ENCODE measurements around the gene FILIP1.
"Not testable (repeated sequence)": the region's sequence is repeated elsewhere in the genome, so short reads cannot be mapped to it uniquely, and the experiment has no call there.

The FILIP1 gene

GRCh38 chr6:75410564-75410963, 83.0 kb downstream of the FILIP1 start:
- not testable (repeated sequence) for H2AFZ ChIP-seq (ENCODE audit: low read depth, low read length); H3K36me3 ChIP-seq (ENCODE audit: control insufficient read depth in 1 of 2, insufficient read depth in 2 of 2, low read depth in 1 of 2, low read length in 2 of 2); H3K9me3 ChIP-seq (ENCODE audit: control insufficient read depth, low read length); H3K27me3 ChIP-seq (ENCODE audit: control insufficient read depth in 1 of 2, insufficient read depth in 1 of 2, low read length in 2 of 2); H3K14ac ChIP-seq (ENCODE audit: low read length in 2 of 2); H3K4me3 ChIP-seq (ENCODE audit: insufficient read depth in 1 of 2, low read depth in 1 of 2, low read length in 2 of 2); H3K79me1 ChIP-seq (replicated peaks; ENCODE audit: low read length, poor library complexity, severe bottlenecking); H3K9ac ChIP-seq (ENCODE audit: low read length); H2BK15ac ChIP-seq (ENCODE audit: low read depth, poor library complexity, severe bottlenecking); H2BK120ac ChIP-seq (ENCODE audit: low read depth, low read length); H3K4me1 ChIP-seq (ENCODE audit: control insufficient read depth, insufficient read depth, low read depth, low read length); H2BK12ac ChIP-seq (ENCODE audit: low read length in 2 of 2); H3K23ac ChIP-seq (ENCODE audit: low read length in 2 of 2); H3K18ac ChIP-seq (ENCODE audit: low read depth in 1 of 2, low read length in 2 of 2); DNase-seq; H3K4ac ChIP-seq (ENCODE audit: low read depth in 1 of 2, low read length in 2 of 2); H3K4me2 ChIP-seq (ENCODE audit: low read length, poor library complexity, severe bottlenecking); H4K91ac ChIP-seq (ENCODE audit: low read length); H4K8ac ChIP-seq (ENCODE audit: low read length)
- WGBS: 100% methylated on average over 1 of the region's 2 CpGs
- peak overlapping the region; percentile 80 for H2BK5ac ChIP-seq (ENCODE audit: low read depth, low read length, poor library complexity, severe bottlenecking)
- H3K27ac ChIP-seq (ENCODE audit: low read length, poor library complexity, severe bottlenecking): peak overlapping the region; percentile 95
- H2AK5ac ChIP-seq (ENCODE audit: low read length, severe bottlenecking): peak overlapping the region; percentile 61

- Histone ChIP-seq H3K9me3 (ENCODE audit: control insufficient read depth, low read length) (no peaks in the 10 kb centered on the region), H3K79me1 (replicated peaks; ENCODE audit: low read length, poor library complexity, severe bottlenecking) (peaks cover 6% of the 10 kb centered on the region), H2BK120ac (ENCODE audit: low read depth, low read length) (no peak overlapping the region), H3K23ac (ENCODE audit: low read length in 2 of 2) (no peak overlapping the region), H3K36me3 (ENCODE audit: control insufficient read depth in 1 of 2, insufficient read depth in 2 of 2, low read depth in 1 of 2, low read length in 2 of 2) (no peaks in the 10 kb centered on the region), H2AK5ac (ENCODE audit: low read length, severe bottlenecking) (no peak overlapping the region), H3K4me3 (ENCODE audit: insufficient read depth in 1 of 2, low read depth in 1 of 2, low read length in 2 of 2) (no peak overlapping the region), H3K4me1 (ENCODE audit: control insufficient read depth, insufficient read depth, low read depth, low read length) (peaks cover 5% of the 10 kb centered on the region), H2BK15ac (ENCODE audit: low read depth, poor library complexity, severe bottlenecking) (no peak overlapping the region), H3K18ac (ENCODE audit: low read depth in 1 of 2, low read length in 2 of 2) (no peak overlapping the region), H3K27ac (ENCODE audit: low read length, poor library complexity, severe bottlenecking) (peak overlapping the region; percentile 95), H2BK12ac (ENCODE audit: low read length in 2 of 2) (no peak overlapping the region), H3K9ac (ENCODE audit: low read length) (no peak overlapping the region), H2BK5ac (ENCODE audit: low read depth, low read length, poor library complexity, severe bottlenecking) (peak overlapping the region; percentile 66), H4K91ac (ENCODE audit: low read length) (no peak overlapping the region), H3K27me3 (ENCODE audit: control insufficient read depth in 1 of 2, insufficient read depth in 1 of 2, low read length in 2 of 2) (no peaks in the 10 kb centered on the region), H4K8ac (ENCODE audit: low read length) (no peak overlapping the region), H3K4ac (ENCODE audit: low read depth in 1 of 2, low read length in 2 of 2) (no peak overlapping the region), H2AFZ (ENCODE audit: low read depth, low read length) (no peak overlapping the region), H3K14ac (ENCODE audit: low read length in 2 of 2) (no peak overlapping the region), H3K4me2 (ENCODE audit: low read length, poor library complexity, severe bottlenecking) (no peak overlapping the region)
- no peak for DNase-seq
These were observed 83.7 kb downstream of the FILIP1 start for GRCh38 chr6:75409928-75410327.

- 100% methylated on average over 1 of the region's 3 CpGs for WGBS
- H3K4me3 ChIP-seq (ENCODE audit: insufficient read depth in 1 of 2, low read depth in 1 of 2, low read length in 2 of 2): no peak overlapping the region
These were observed 84.3 kb downstream of the FILIP1 start for GRCh38 chr6:75409286-75409685.

GRCh38 chr6:75403563-75404080, 90.0 kb downstream of the FILIP1 start:
- no peaks in the 10 kb centered on the region for H3K36me3 ChIP-seq (ENCODE audit: control insufficient read depth in 1 of 2, insufficient read depth in 2 of 2, low read depth in 1 of 2, low read length in 2 of 2)
- no peak overlapping the region for H3K4me2 ChIP-seq (ENCODE audit: low read length, poor library complexity, severe bottlenecking)
- no peak overlapping the region for H2AFZ ChIP-seq (ENCODE audit: low read depth, low read length)
- H3K23ac ChIP-seq (ENCODE audit: low read length in 2 of 2): no peak overlapping the region
- no peak overlapping the region for H3K4me3 ChIP-seq (ENCODE audit: insufficient read depth in 1 of 2, low read depth in 1 of 2, low read length in 2 of 2)
- no peak for DNase-seq
- no peak overlapping the region for H4K8ac ChIP-seq (ENCODE audit: low read length)
- no peak overlapping the region for H2BK12ac ChIP-seq (ENCODE audit: low read length in 2 of 2)
- no peak overlapping the region for H2BK15ac ChIP-seq (ENCODE audit: low read depth, poor library complexity, severe bottlenecking)
- H3K9ac ChIP-seq (ENCODE audit: low read length): no peak overlapping the region
- 90% methylated on average over 2 of the region's 3 CpGs for WGBS
- H3K14ac ChIP-seq (ENCODE audit: low read length in 2 of 2): no peak overlapping the region
- H3K79me1 ChIP-seq (replicated peaks; ENCODE audit: low read length, poor library complexity, severe bottlenecking): peaks cover 10% of the 10 kb centered on the region
- no peak overlapping the region for H2BK5ac ChIP-seq (ENCODE audit: low read depth, low read length, poor library complexity, severe bottlenecking)
- H3K9me3 ChIP-seq (ENCODE audit: control insufficient read depth, low read length): no peaks in the 10 kb centered on the region
- H2AK5ac ChIP-seq (ENCODE audit: low read length, severe bottlenecking): peak overlapping the region; percentile 10
- no peak overlapping the region for H3K18ac ChIP-seq (ENCODE audit: low read depth in 1 of 2, low read length in 2 of 2)
- H3K27ac ChIP-seq (ENCODE audit: low read length, poor library complexity, severe bottlenecking): no peak overlapping the region
- H3K27me3 ChIP-seq (ENCODE audit: control insufficient read depth in 1 of 2, insufficient read depth in 1 of 2, low read length in 2 of 2): no peaks in the 10 kb centered on the region
- H3K4me1 ChIP-seq (ENCODE audit: control insufficient read depth, insufficient read depth, low read depth, low read length): peaks cover 3% of the 10 kb centered on the region
- no peak overlapping the region for H3K4ac ChIP-seq (ENCODE audit: low read depth in 1 of 2, low read length in 2 of 2)
- no peak overlapping the region for H4K91ac ChIP-seq (ENCODE audit: low read length)
- H2BK120ac ChIP-seq (ENCODE audit: low read depth, low read length): no peak overlapping the region

More at GRCh38 chr6:75409286-75409685, 84.3 kb downstream of the FILIP1 start:
- no peak overlapping the region for H4K91ac ChIP-seq (ENCODE audit: low read length)
- H3K9ac ChIP-seq (ENCODE audit: low read length): no peak overlapping the region
- peaks cover 5% of the 10 kb centered on the region for H3K4me1 ChIP-seq (ENCODE audit: control insufficient read depth, insufficient read depth, low read depth, low read length)
- no peak overlapping the region for H2BK15ac ChIP-seq (ENCODE audit: low read depth, poor library complexity, severe bottlenecking)
- H3K79me1 ChIP-seq (replicated peaks; ENCODE audit: low read length, poor library complexity, severe bottlenecking): peaks cover 10% of the 10 kb centered on the region
- H2AK5ac ChIP-seq (ENCODE audit: low read length, severe bottlenecking): no peak overlapping the region
- no peak for DNase-seq
- no peak overlapping the region for H2AFZ ChIP-seq (ENCODE audit: low read depth, low read length)
- peak overlapping the region; percentile 76 for H2BK5ac ChIP-seq (ENCODE audit: low read depth, low read length, poor library complexity, severe bottlenecking)
- H3K9me3 ChIP-seq (ENCODE audit: control insufficient read depth, low read length): no peaks in the 10 kb centered on the region
- H2BK12ac ChIP-seq (ENCODE audit: low read length in 2 of 2): no peak overlapping the region
- H3K4me2 ChIP-seq (ENCODE audit: low read length, poor library complexity, severe bottlenecking): no peak overlapping the region
- H3K4ac ChIP-seq (ENCODE audit: low read depth in 1 of 2, low read length in 2 of 2): no peak overlapping the region
- H3K14ac ChIP-seq (ENCODE audit: low read length in 2 of 2): no peak overlapping the region
- H3K27ac ChIP-seq (ENCODE audit: low read length, poor library complexity, severe bottlenecking): peak overlapping the region; percentile 95
- no peak overlapping the region for H3K23ac ChIP-seq (ENCODE audit: low read length in 2 of 2)
- no peak overlapping the region for H2BK120ac ChIP-seq (ENCODE audit: low read depth, low read length)
- no peak overlapping the region for H4K8ac ChIP-seq (ENCODE audit: low read length)
- H3K18ac ChIP-seq (ENCODE audit: low read depth in 1 of 2, low read length in 2 of 2): no peak overlapping the region
- H3K36me3 ChIP-seq (ENCODE audit: control insufficient read depth in 1 of 2, insufficient read depth in 2 of 2, low read depth in 1 of 2, low read length in 2 of 2): no peaks in the 10 kb centered on the region
- no peaks in the 10 kb centered on the region for H3K27me3 ChIP-seq (ENCODE audit: control insufficient read depth in 1 of 2, insufficient read depth in 1 of 2, low read length in 2 of 2)

All from mesenchymal stem cell (in vitro differentiated cells and primary cell).